ENCODE data around the gene FBXW12.
"Not testable (repeated sequence)": the region's sequence is repeated elsewhere in the genome, so short reads cannot be mapped to it uniquely, and the experiment has no call there.

The FBXW12 gene

DNA sequence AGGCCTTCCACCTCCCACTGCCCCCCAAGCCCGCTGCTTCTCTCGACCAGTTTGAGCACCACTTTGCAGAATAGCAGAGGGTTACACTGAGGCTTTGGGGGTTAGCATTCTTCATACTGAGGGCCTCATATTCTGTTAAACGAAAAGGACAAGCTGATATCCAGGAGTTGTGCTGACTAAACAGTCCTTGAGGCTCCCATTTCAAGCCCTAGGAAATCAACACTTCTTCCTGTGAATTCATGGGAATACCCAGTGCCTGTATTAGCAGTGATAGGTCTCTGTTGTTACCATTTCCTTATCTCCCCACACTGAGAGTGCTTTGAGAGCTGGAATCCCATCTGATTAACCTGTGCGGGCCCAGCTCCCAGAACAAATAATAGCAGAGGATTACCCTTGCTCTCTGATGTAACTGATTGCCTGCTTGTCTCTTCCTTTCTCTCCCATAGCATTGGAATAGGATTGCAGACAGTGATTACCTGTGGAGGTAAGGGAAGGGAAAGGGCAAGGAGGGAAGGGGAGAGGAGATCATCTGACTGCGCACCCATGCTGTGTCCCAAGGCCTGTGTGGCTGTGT lies 930 bp downstream of the FBXW12 start:
- no peak for DNase-seq

GRCh38 chr3:48387634-48388033 lies 15.6 kb downstream of the FBXW12 start:
- DNase-seq: no peak

DNA sequence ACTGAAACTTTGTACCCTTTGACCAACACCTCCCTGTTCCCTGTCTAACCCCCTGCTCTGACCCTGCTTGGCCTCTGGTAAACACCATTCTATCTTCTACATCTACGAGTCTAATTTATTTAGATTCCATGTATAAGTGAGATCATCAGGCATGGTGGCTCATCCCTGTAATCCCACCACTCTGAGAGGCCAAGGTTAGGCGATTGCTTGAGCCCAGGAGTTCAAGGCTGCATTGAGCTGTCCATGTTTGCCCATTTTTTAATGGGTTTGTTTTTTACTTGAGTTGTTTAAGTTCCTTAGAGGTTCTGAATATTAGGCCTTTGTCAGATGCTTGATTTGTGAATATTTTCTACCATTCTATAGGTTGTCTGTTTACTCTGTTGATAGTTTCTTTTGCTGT lies 16.9 kb downstream of the FBXW12 start:
- DNase-seq: no peak

- DNase-seq: no peak
Measured at GRCh38 chr3:48394391-48394790, 22.4 kb downstream of the FBXW12 start.

GRCh38 chr3:48395714-48396113 lies 23.7 kb downstream of the FBXW12 start:
- no peak for DNase-seq

- DNase-seq: no peak
Measured at GRCh38 chr3:48397767-48398681, 26.0 kb downstream of the FBXW12 start.

DNA sequence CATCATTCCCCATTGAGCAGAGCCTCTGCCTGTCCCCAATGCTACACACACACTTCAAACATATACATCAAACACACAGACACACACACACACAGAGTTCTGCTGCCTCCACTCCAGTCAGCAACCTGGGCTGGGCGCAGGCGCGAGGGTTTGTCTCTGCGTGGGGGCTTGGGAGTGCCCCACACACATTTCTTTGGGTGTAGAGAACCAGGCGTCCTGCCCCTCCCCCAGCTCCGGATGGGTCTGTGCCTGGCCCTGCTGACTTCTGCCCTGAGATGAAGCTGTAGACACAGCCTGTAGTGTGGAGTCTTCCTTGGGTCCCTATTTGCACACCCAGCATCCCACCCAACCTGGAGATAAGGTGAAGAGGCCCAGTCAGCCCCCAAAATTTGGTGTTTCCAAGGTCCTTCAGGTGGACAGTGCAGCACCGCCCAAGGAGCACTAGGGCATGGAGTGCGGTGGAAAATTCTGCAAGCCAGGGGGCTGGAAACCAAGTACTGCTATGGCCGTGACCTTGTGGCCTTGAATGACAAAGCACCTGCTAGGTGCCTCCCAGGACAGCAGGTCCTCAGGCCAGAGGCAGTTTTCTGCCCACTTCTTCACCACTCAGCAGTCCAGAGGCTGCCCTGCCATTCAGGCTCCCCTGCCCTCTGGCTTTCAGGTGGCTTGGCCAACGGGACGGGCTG lies 26.8 kb downstream of the FBXW12 start:
- DNase-seq: no peak

DNA sequence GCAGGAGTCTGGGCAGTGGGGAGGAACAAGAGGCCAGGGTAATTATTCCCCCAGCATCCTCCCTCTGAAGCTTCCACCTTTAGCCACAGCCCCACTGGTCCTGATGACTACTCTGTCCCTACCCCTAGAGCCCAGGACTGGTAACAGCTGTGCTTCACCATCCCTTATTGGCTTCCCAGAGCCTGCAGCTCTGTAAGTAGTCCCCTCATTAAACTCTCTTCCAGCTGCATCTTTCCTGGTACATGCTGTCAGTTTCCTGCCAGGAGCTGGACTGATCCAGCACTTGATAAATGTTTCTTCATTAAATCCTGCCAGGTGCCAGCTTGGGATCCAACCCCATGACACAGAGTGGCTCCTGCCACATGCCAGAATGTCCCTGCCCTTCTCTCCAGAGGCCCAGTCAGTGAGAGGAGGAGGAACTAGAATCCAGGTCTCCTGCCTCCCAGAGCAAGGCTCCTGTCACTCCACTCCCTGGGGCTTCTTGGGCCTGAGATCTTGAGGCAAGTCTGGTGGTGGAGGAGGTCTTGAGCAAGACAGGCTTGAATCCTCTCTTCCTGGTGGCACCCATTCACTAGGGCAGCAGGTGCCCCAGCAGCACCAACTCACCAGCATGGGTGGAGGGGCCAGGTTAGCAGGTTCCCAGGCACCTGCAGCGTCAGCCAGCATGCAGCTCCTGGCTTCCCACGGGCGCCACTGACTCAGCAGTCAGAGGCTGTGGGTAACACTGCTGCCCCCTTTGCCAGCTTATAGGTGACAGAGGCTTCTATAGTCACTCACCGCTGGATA lies 27.6 kb downstream of the FBXW12 start:
- no peak for DNase-seq

DNA sequence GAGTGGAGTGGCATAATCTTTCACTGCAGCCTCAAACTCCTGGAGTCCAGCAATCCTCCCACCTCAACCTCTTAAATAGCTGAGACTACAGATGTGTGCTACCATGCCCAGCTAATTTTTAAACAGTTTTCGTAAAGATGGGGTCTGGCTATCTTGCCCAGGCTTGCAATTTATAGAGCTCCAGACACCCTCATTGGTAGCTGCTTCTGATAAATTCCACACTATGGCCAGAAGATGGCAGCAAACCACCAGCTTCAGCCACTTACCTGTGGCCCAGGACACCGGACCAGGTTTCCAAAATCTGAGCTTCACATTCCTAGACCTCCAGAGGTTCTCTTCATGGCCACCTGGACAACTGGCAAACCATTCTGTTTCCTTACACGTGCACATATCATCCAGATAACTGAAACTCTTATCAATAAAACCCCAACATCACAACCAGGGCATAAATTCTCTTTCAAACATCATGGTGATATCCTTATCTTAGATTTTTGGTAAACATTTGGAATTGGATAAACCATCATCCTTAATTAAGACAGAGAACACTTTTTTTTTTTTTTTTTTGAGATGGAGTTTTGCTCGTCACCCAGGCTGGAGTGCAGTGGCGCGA lies 28.9 kb downstream of the FBXW12 start:
- DNase-seq: peak; percentile 55

- DNase-seq: not testable (repeated sequence)
Measured at GRCh38 chr3:48401434-48401901, 29.4 kb downstream of the FBXW12 start.

GRCh38 chr3:48402281-48402732 lies 30.3 kb downstream of the FBXW12 start:
- peak; percentile 91 for DNase-seq

DNA sequence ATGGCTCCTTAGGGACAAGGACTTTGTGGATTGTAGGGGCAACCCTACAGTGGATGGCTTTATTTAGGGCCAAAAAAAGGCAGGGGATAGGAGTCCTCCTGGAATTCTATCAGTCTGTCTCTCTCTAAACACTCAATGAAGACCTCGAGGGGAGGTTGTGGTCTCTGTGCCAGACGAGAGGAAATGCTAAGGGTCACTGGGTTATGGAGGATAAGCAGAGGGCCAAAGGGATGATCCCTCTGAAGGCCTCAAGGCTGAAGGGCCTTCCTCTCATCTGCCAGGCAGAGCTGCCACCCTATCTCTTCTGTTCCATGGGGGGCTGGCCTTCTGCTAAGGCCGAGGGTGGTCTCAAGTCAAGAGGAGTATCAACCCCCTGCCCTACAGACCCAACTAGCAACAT lies 30.9 kb downstream of the FBXW12 start:
- DNase-seq: no peak

GRCh38 chr3:48403533-48404439 lies 31.8 kb downstream of the FBXW12 start:
- DNase-seq: no peak

DNA sequence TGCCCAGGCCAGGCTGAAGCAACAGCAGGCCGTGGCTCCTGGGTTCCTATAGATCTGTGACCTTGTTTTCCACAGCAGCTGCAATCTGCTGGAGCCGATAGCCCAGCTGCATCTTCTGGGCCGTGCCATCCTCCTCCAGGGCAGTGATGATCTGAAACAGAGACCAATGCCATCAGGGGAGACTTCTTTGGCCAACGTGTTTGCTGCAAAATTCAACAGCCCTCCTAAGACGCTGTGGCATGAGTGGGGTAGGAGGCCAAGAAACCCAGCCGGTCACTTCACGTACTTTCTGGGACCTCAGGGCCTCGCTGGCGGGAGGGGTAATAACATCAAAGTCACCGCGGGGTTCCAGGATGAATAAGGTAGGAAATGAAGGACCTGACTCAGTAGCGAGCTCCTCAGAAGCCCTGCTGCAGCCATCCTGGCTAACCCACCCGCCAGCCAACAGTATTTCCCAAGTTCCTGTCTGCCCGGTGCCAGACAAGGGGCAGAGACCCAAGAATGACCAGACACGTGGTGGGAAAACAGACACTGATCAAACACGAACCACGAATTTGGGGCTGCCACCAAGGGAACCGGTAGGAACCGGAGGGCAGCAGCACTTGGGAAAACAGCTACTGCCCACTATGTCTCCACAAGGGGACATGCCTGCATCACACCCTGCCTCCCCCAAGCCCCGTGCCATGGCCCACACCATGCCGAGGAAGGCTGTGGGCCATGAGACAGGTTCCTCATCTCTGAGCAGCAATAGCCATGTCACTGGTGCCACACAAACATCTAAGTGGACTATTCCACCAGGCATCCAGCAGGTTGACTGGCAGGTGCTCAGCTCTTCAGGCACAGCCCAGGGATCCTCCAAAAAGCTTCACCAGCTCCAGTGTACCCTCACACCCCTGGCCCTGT lies 32.7 kb downstream of the FBXW12 start:
- DNase-seq: no peak

- no peak for DNase-seq
Measured at GRCh38 chr3:48405343-48405881, 33.4 kb downstream of the FBXW12 start.

DNA sequence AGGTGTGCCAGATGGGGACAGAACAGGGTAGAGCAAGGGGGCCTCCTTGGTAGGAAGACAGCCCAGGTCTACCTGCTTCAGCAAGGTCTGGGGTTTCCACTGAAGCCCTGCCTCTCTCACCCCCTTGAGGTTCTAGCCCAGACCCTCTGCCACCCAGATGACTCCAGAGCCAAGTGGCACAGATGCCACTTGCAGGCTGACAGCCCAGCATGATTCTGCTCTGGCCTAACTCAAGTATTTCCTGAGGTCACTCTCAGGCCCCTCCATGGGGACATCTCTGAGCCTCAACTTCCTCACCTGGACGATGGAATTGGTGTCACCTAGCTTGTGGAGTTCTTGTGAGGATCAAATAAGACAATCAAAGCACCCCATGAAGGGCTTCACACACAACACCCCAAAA lies 34.0 kb downstream of the FBXW12 start:
- DNase-seq: no peak

- no peak for DNase-seq
Measured at GRCh38 chr3:48406443-48407431, 34.7 kb downstream of the FBXW12 start.

DNA sequence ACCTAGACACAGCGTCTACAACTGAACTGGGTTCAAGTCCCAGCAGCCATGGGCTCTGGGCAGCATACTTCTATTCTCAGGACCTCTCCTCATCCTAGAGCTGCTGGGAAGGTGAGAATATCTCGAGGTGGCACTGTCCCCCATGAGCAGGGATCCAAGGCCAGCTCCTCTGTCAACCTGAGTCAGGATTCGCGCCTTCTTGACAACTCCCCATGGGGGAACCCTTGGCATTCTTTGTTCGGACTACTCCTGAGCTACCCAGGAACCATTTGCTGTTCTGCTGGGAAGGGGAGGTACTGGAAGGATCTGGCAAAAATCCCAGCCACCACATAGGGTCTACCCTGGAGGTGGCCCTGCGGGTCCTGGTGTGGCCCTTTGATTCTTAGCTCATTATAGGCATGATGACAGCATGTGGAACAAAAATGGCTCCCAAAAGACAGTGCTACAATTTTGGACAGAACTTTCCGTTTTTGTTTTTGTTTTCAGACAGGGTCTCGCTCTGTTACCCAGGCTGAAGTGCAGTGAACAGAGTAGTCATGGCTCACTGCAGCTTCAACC lies 35.6 kb downstream of the FBXW12 start:
- DNase-seq: no peak

All from fibroblast of skin of back (primary cell).